ENCODE data around the gene IGF2BP2. TPM values are rescaled to one million over a fixed set of nuclear protein-coding genes. Genes with fewer than 3 reads are reported as not detected.

IGF2BP2 gene
- total and polyA plus RNA-seq, 5 donors from 2014 or later, result 3.6 TPM; not detected in 4

DNA sequence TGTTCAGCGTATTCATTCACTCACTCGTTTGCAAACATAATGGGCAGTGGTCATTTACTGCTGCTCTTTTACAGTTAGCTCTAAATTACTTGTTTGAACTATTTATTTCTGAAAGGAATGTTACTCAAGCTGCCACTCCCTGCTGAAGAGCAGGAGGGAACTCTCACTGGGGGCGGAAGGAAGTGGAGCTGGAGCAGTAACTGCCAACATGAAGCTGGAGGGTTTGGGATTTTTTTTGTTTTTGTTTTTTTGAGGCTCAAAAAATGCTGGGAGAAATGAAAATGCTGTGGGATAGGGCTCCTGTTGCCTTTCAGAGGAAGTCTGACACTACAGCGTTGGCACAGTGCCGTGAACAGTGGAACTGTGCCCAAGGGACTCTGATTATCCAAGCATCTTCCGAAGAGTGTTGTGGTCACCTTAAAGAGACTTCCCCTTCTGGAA, 194.6 kb downstream of the IGF2BP2 start:
- no peak overlapping the region for H3K4me3 ChIP-seq (ENCODE audit: low read depth, low read length)
- ATAC-seq (ENCODE audit: low read depth in 2 of 2) (no peak), DNase-seq (no peak)
- H3K27me3 Mint-ChIP-seq, result no peaks in the 10 kb centered on the region
- H3K36me3 Mint-ChIP-seq, result peaks cover 17% of the 10 kb centered on the region
- peaks cover 44% of the 10 kb centered on the region for H3K36me3 ChIP-seq (ENCODE audit: control insufficient read depth, insufficient read depth, low read length)
- H3K4me3 Mint-ChIP-seq, result no peak overlapping the region
- no peaks in the 10 kb centered on the region for H3K9me3 Mint-ChIP-seq
- H3K4me1 Mint-ChIP-seq, result peaks cover 0 to 3% (median under 1%) of the 10 kb centered on the region in 4 donors
- no peaks in the 10 kb centered on the region for H3K4me1 ChIP-seq (ENCODE audit: control insufficient read depth, insufficient read depth, low read length, poor library complexity, severe bottlenecking)
- no peaks in the 10 kb centered on the region for H3K9me3 ChIP-seq (ENCODE audit: control insufficient read depth in 2 of 2, low read length in 2 of 2)
- peak overlapping the region; percentile 32 to 87 (median 71) for H3K27ac Mint-ChIP-seq
- H3K27ac ChIP-seq (ENCODE audit: insufficient read depth, low read length, poor library complexity, severe bottlenecking), result no peak overlapping the region
- no peaks in the 10 kb centered on the region for H3K27me3 ChIP-seq (ENCODE audit: control insufficient read depth, insufficient read depth, low read length)

DNA sequence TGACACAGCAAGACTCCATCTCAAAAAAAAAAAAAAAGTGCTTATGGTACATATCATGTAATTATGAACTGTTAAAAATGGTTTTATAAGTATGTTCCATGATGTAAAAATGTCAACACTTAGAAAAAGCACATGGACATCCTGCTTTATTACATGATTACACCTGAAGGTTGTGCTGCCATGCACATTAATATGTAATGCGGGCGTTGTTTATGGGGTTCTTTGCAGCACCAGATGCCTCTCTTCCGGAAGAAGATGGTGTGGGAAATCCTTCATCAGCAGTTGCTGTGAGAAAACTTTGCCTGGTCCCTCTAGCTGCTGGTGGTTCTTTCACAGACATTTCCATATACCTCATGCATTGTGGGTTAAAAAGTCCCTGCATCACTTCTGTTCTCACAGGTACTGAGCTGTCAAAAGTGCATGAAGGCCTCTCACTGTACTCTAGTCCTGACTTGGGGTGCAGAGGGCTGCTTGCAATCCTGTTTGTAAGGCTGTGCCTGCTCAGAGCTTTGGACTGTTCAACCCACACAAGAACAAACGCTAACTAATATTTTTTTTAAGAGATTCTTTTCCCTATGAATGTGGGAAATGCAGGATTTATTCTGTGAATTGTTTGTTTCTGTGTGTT, 195.2 kb downstream of the IGF2BP2 start:
- DNase-seq (no peak), ATAC-seq (ENCODE audit: low read depth in 2 of 2) (no peak)
- H3K27me3 Mint-ChIP-seq, result no peaks in the 10 kb centered on the region
- H3K27ac ChIP-seq (ENCODE audit: insufficient read depth, low read length, poor library complexity, severe bottlenecking), result no peak overlapping the region
- peaks cover 47% of the 10 kb centered on the region for H3K36me3 ChIP-seq (ENCODE audit: control insufficient read depth, insufficient read depth, low read length)
- H3K36me3 Mint-ChIP-seq, result peaks cover 20% of the 10 kb centered on the region
- H3K9me3 Mint-ChIP-seq, result no peaks in the 10 kb centered on the region
- H3K4me1 ChIP-seq (ENCODE audit: control insufficient read depth, insufficient read depth, low read length, poor library complexity, severe bottlenecking), result no peaks in the 10 kb centered on the region
- H3K4me3 ChIP-seq (ENCODE audit: low read depth, low read length), result no peak overlapping the region
- H3K27me3 ChIP-seq (ENCODE audit: control insufficient read depth, insufficient read depth, low read length), result no peaks in the 10 kb centered on the region
- H3K4me3 Mint-ChIP-seq, result no peak overlapping the region
- no peaks in the 10 kb centered on the region for H3K9me3 ChIP-seq (ENCODE audit: control insufficient read depth in 2 of 2, low read length in 2 of 2)
- H3K4me1 Mint-ChIP-seq, result peaks cover 0 to 3% (median under 1%) of the 10 kb centered on the region in 4 donors
- peak overlapping the region in 2 of 3 donors; percentile 32 to 71 for H3K27ac Mint-ChIP-seq

DNA sequence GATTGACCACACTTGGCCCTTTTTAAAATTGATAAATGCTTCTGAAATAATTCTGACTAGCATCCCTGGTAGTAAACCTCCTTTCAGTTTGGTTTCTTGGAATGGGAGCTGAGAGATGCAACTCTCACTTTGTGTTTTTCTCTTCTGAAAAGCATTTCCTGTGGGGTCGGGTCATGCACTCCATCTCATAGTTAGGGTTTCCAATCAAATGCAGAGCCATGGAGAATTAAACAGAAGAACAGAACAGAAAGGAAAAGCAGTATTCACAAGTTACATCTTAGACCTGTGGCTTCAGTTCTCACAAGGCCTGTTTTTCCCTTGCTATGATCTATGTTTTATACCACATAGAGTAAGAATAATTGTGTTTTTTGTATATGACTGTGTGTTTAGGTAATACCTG, 199.1 kb downstream of the IGF2BP2 start:
- ATAC-seq (ENCODE audit: low read depth in 2 of 2), result no peak
- DNase-seq, result peak in 1 of 3 donors; percentile 38
- H3K4me3 ChIP-seq (ENCODE audit: low read depth, low read length), result no peak overlapping the region
- no peaks in the 10 kb centered on the region for H3K9me3 ChIP-seq (ENCODE audit: control insufficient read depth in 2 of 2, low read length in 2 of 2)
- no peak overlapping the region for H3K27ac ChIP-seq (ENCODE audit: insufficient read depth, low read length, poor library complexity, severe bottlenecking)
- H3K27me3 Mint-ChIP-seq, result no peaks in the 10 kb centered on the region
- no peak overlapping the region for H3K27ac Mint-ChIP-seq
- peaks cover 69% of the 10 kb centered on the region for H3K36me3 ChIP-seq (ENCODE audit: control insufficient read depth, insufficient read depth, low read length)
- H3K4me1 ChIP-seq (ENCODE audit: control insufficient read depth, insufficient read depth, low read length, poor library complexity, severe bottlenecking), result no peaks in the 10 kb centered on the region
- no peaks in the 10 kb centered on the region for H3K9me3 Mint-ChIP-seq
- H3K27me3 ChIP-seq (ENCODE audit: control insufficient read depth, insufficient read depth, low read length), result no peaks in the 10 kb centered on the region
- H3K36me3 Mint-ChIP-seq, result peaks cover 28% of the 10 kb centered on the region
- H3K4me3 Mint-ChIP-seq, result no peak overlapping the region
- peaks cover 0 to 3% (median 0%) of the 10 kb centered on the region in 4 donors for H3K4me1 Mint-ChIP-seq

DNA sequence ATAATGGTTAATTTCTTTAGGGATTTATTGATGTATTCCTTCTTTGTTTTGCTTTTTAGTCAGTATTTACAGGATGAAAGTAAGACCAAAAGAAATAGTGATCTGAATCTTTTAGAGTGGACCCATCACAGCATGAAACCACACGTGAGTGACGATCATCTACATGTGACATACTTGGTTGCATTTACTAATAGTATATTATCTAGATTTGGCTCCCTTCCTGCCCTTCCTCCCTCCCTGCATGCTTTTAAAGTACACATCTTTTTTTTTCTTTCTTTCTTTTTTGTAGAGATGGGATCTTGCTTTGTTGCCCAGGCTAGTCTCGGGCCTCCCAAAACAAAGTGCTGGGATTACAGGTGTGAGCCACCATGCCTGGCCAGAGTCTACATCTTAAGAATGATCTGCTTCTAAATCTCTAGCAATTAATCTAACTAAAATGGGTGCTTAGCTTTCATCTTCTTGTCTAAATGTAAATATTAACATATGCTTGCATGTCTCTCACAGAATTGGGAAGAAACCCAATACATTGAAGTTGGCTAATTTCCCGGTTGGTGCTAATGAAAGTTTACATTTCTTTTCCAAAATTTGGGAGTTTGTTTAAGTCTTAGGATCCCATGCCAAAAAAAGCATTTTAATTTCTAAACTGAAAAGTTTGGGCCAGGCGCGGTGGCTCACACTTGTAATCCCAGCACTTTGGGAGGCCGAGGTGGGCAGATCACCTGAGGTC, 200.7 kb downstream of the IGF2BP2 start:
- H3K27me3 Mint-ChIP-seq, result no peaks in the 10 kb centered on the region
- H3K9me3 Mint-ChIP-seq, result no peaks in the 10 kb centered on the region
- ATAC-seq (ENCODE audit: low read depth in 2 of 2) (no peak), DNase-seq (no peak)
- Histone ChIP-seq H3K4me3 (ENCODE audit: low read depth, low read length) (no peak overlapping the region), H3K36me3 (ENCODE audit: control insufficient read depth, insufficient read depth, low read length) (peaks cover 64% of the 10 kb centered on the region), H3K27me3 (ENCODE audit: control insufficient read depth, insufficient read depth, low read length) (no peaks in the 10 kb centered on the region), H3K27ac (ENCODE audit: insufficient read depth, low read length, poor library complexity, severe bottlenecking) (no peak overlapping the region), H3K9me3 (ENCODE audit: control insufficient read depth in 2 of 2, low read length in 2 of 2) (no peaks in the 10 kb centered on the region), H3K4me1 (ENCODE audit: control insufficient read depth, insufficient read depth, low read length, poor library complexity, severe bottlenecking) (no peaks in the 10 kb centered on the region)
- peaks cover 26% of the 10 kb centered on the region for H3K36me3 Mint-ChIP-seq
- no peak overlapping the region for H3K4me3 Mint-ChIP-seq
- H3K4me1 Mint-ChIP-seq, result peaks cover 0 to 3% (median 1%) of the 10 kb centered on the region in 4 donors
- peak overlapping the region in 1 of 3 donors; percentile 32 for H3K27ac Mint-ChIP-seq

DNA sequence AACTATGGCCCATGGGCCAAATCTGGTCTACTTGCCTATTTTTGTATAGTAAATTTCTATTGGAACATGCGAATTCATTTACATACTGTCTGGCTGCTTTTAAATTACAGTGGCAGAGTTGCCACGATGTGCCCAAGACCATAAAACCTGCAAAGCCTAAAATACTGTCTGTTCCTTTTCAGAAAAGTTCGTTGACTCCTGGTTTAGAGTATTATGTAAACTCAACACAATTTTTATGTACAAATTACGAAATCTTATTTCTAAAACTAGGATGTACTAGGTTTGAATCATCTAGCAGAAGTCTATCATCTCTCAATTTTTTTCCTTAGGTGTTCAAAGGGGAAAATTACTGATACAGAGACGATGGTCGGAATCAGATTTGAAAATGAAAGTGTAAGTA, 211.8 kb downstream of the IGF2BP2 start:
- Histone ChIP-seq H3K9me3 (ENCODE audit: control insufficient read depth in 2 of 2, low read length in 2 of 2) (no peaks in the 10 kb centered on the region), H3K4me1 (ENCODE audit: control insufficient read depth, insufficient read depth, low read length, poor library complexity, severe bottlenecking) (no peaks in the 10 kb centered on the region), H3K36me3 (ENCODE audit: control insufficient read depth, insufficient read depth, low read length) (peaks cover 72% of the 10 kb centered on the region), H3K4me3 (ENCODE audit: low read depth, low read length) (peak overlapping the region; percentile 49), H3K27ac (ENCODE audit: insufficient read depth, low read length, poor library complexity, severe bottlenecking) (peak overlapping the region; percentile 41), H3K27me3 (ENCODE audit: control insufficient read depth, insufficient read depth, low read length) (no peaks in the 10 kb centered on the region)
- H3K4me1 Mint-ChIP-seq, result peaks cover 0 to 5% (median 2%) of the 10 kb centered on the region in 4 donors
- H3K4me3 Mint-ChIP-seq, result peak overlapping the region in 2 of 4 donors; percentile 10 to 33
- peaks cover 48% of the 10 kb centered on the region for H3K36me3 Mint-ChIP-seq
- DNase-seq (no peak), ATAC-seq (ENCODE audit: low read depth in 2 of 2) (no peak)
- no peaks in the 10 kb centered on the region for H3K27me3 Mint-ChIP-seq
- no peaks in the 10 kb centered on the region for H3K9me3 Mint-ChIP-seq
- H3K27ac Mint-ChIP-seq, result peak overlapping the region in 1 of 3 donors; percentile 44

DNA sequence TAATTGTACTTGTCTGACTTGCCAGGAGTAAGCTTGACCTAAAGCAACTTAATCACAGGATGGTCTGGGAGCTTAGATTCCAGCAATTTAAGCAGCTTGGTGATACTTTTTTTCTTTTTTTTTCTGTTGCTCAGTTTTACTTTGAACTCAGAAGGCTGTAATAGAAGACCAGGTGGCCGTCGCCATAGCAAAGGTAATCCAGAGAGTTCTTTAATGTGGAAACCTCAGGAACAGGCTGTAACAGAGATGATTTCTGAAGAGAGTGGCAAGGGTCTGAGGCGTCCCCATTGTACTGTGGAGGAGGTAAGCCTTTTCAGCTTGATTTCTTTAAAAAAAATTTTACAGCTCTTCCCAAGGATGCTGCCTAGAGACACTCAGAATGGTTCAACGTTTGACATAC, 218.6 kb downstream of the IGF2BP2 start:
- no peak for ATAC-seq (ENCODE audit: low read depth in 2 of 2)
- Histone ChIP-seq H3K4me3 (ENCODE audit: low read depth, low read length) (no peak overlapping the region), H3K27me3 (ENCODE audit: control insufficient read depth, insufficient read depth, low read length) (no peaks in the 10 kb centered on the region), H3K4me1 (ENCODE audit: control insufficient read depth, insufficient read depth, low read length, poor library complexity, severe bottlenecking) (no peaks in the 10 kb centered on the region), H3K9me3 (ENCODE audit: control insufficient read depth in 2 of 2, low read length in 2 of 2) (no peaks in the 10 kb centered on the region), H3K36me3 (ENCODE audit: control insufficient read depth, insufficient read depth, low read length) (peaks cover 78% of the 10 kb centered on the region), H3K27ac (ENCODE audit: insufficient read depth, low read length, poor library complexity, severe bottlenecking) (no peak overlapping the region)
- no peak for DNase-seq
- Mint-ChIP-seq H3K36me3 (peaks cover 55% of the 10 kb centered on the region), H3K27ac (no peak overlapping the region), H3K27me3 (no peaks in the 10 kb centered on the region), H3K4me1 (peaks cover 3 to 13% (median 8%) of the 10 kb centered on the region in 4 donors), H3K4me3 (no peak overlapping the region), H3K9me3 (no peaks in the 10 kb centered on the region)

DNA sequence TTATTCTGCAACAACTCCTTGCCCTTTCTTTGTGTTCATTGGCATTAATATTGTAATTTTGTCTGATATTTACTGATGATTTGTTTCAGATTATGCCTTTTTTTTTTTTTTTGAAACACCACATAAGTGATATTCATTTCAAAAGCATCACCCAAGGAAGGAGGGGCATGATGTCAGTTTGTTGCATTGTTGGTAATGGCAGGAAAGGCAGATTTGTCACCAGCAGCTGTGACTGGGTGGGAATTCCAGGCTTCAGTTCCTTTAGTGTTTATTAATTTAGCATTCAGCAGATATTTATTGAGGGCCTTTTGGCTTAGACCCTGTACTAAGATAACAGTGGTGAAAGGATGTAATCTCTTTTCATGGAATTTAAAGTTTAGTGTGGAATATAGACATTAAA, 219.3 kb downstream of the IGF2BP2 start:
- no peak for DNase-seq
- Mint-ChIP-seq H3K36me3 (peaks cover 55% of the 10 kb centered on the region), H3K4me3 (no peak overlapping the region), H3K4me1 (peaks cover 3 to 13% (median 8%) of the 10 kb centered on the region in 4 donors), H3K27me3 (no peaks in the 10 kb centered on the region), H3K9me3 (no peaks in the 10 kb centered on the region), H3K27ac (no peak overlapping the region)
- no peaks in the 10 kb centered on the region for H3K9me3 ChIP-seq (ENCODE audit: control insufficient read depth in 2 of 2, low read length in 2 of 2)
- H3K4me3 ChIP-seq (ENCODE audit: low read depth, low read length), result no peak overlapping the region
- H3K27me3 ChIP-seq (ENCODE audit: control insufficient read depth, insufficient read depth, low read length), result no peaks in the 10 kb centered on the region
- H3K4me1 ChIP-seq (ENCODE audit: control insufficient read depth, insufficient read depth, low read length, poor library complexity, severe bottlenecking), result no peaks in the 10 kb centered on the region
- H3K36me3 ChIP-seq (ENCODE audit: control insufficient read depth, insufficient read depth, low read length), result peaks cover 83% of the 10 kb centered on the region
- ATAC-seq (ENCODE audit: low read depth in 2 of 2), result no peak
- H3K27ac ChIP-seq (ENCODE audit: insufficient read depth, low read length, poor library complexity, severe bottlenecking), result no peak overlapping the region
